HEK293 (cell line): ENCODE data around the gene LBHD1.
A peak's percentile ranks its signal among the peaks of the same experiment; 100 is the strongest.

Experiments
- CTCF ChIA-PET: fragments of 350-600 bp; formaldehyde crosslinking; extraction: SDS; loops from one replicate; lab custom pipeline; 2021; ENCODE audit warnings: antibody characterized with exemption; lab: Yijun Ruan, JAX
- POLR2A ChIA-PET: fragments of 300-600 bp; formaldehyde crosslinking; extraction: SDS; loops from one replicate; lab custom pipeline; 2020; ENCODE audit warnings: antibody characterized with exemption, inconsistent platforms; lab: Yijun Ruan, JAX
- H3K27ac ChIP-seq: fragments of 200-500 bp; sonication (Bioruptor generic); 2 replicates; pipeline ENCODE4 v1.5.1; 2014; ENCODE audit warnings: low read depth, low read length, control low read depth, inconsistent platforms; ENCODE audit errors: extremely low read depth
- H3K36me3 ChIP-seq, 2 experiments: fragments of 200-500 bp in 1 of 2; sonication (Bioruptor generic) in 1 of 2; 1 replicate in 1 of 2; 2 replicates in 1 of 2; pipeline ENCODE4 v1.5.1; 2014 to 2017; ENCODE audit warnings: inconsistent platforms in 2 of 2, low read length in 2 of 2; ENCODE audit not compliant: control insufficient read depth in 2 of 2, insufficient read depth in 1 of 2
- H3K4me1 ChIP-seq: fragments of 200-500 bp; sonication (Bioruptor generic); 2 replicates; pipeline ENCODE4 v1.5.1; 2014; ENCODE audit warnings: mild to moderate bottlenecking, low read length, inconsistent platforms; ENCODE audit not compliant: control insufficient read depth, insufficient read depth
- H3K4me3 ChIP-seq: 2 replicates; pipeline ENCODE4 v1.5.1; 2011; ENCODE audit warnings: low read depth, mild to moderate bottlenecking, control low read depth, low read length, moderate library complexity
- H3K9me3 ChIP-seq: fragments of 200-500 bp; sonication (Bioruptor generic); 2 replicates; pipeline ENCODE4 v1.5.1; 2014; ENCODE audit warnings: low read depth, low read length, inconsistent platforms; ENCODE audit not compliant: control insufficient read depth, insufficient read depth
- GLIS1 ChIP-seq: fragments of 450-650 bp; formaldehyde crosslinking; IDR thresholded peaks from 2 replicates; pipeline ENCODE4 v1.5.1; 2016; ENCODE audit warnings: missing biosample characterization, missing genetic modification characterization
- GLIS2 ChIP-seq: fragments of 450-650 bp; formaldehyde crosslinking; IDR thresholded peaks from 2 replicates; pipeline ENCODE4 v1.5.1; 2016; ENCODE audit warnings: missing biosample characterization, missing genetic modification characterization
- IKZF3 ChIP-seq: fragments of 450-650 bp; IDR thresholded peaks from 2 replicates; pipeline ENCODE4 v1.5.0; 2018; ENCODE audit warnings: missing biosample characterization, mild to moderate bottlenecking, missing genetic modification characterization, moderate library complexity
- KLF10 ChIP-seq: fragments of 450-650 bp; IDR thresholded peaks from 2 replicates; pipeline ENCODE4 v1.5.1; 2018; ENCODE audit warnings: missing biosample characterization, mild to moderate bottlenecking, missing genetic modification characterization
- KLF16 ChIP-seq: fragments of 450-650 bp; formaldehyde crosslinking; IDR thresholded peaks from 2 replicates; pipeline ENCODE4 v1.5.1; 2017; ENCODE audit warnings: missing biosample characterization, missing genetic modification characterization
- WT1 ChIP-seq: fragments of 450-650 bp; formaldehyde crosslinking; IDR thresholded peaks from 2 replicates; pipeline ENCODE4 v1.5.1; 2016; ENCODE audit warnings: missing biosample characterization, missing genetic modification characterization
- ZBTB17 ChIP-seq: fragments of 450-650 bp; formaldehyde crosslinking; IDR thresholded peaks from 2 replicates; pipeline ENCODE4 v1.5.1; 2016; ENCODE audit warnings: missing biosample characterization, missing genetic modification characterization
- ZBTB8A ChIP-seq: fragments of 450-650 bp; formaldehyde crosslinking; IDR thresholded peaks from 2 replicates; pipeline ENCODE4 v1.5.1; 2016; ENCODE audit warnings: missing biosample characterization, missing genetic modification characterization
- ZFP37 ChIP-seq: fragments of 450-650 bp; formaldehyde crosslinking; IDR thresholded peaks from 2 replicates; pipeline ENCODE4 v1.5.1; 2016; ENCODE audit warnings: missing biosample characterization, missing genetic modification characterization
- ZNF335 ChIP-seq: fragments of 450-650 bp; formaldehyde crosslinking; conservative IDR thresholded peaks from 2 replicates; pipeline ENCODE4 v1.5.1; 2016; ENCODE audit warnings: missing biosample characterization, missing genetic modification characterization
- ZNF341 ChIP-seq: fragments of 450-650 bp; formaldehyde crosslinking; IDR thresholded peaks from 2 replicates; pipeline ENCODE4; 2016; ENCODE audit warnings: low read depth, missing biosample characterization, missing genetic modification characterization
- ZNF501 ChIP-seq: fragments of 450-650 bp; formaldehyde crosslinking; IDR thresholded peaks from 2 replicates; pipeline ENCODE4 v1.5.1; 2016; ENCODE audit warnings: missing biosample characterization, missing genetic modification characterization
- ZNF600 ChIP-seq: fragments of 450-650 bp; formaldehyde crosslinking; IDR thresholded peaks from 2 replicates; pipeline ENCODE4 v1.5.1; 2016; ENCODE audit warnings: missing biosample characterization, missing genetic modification characterization
- ZNF670 ChIP-seq: fragments of 450-650 bp; formaldehyde crosslinking; IDR thresholded peaks from 2 replicates; pipeline ENCODE4 v1.5.1; 2016; ENCODE audit warnings: missing biosample characterization, missing genetic modification characterization, low read depth
- ZNF76 ChIP-seq: fragments of 450-650 bp; formaldehyde crosslinking; IDR thresholded peaks from 2 replicates; pipeline ENCODE4; 2016; ENCODE audit warnings: low read depth, missing biosample characterization, missing genetic modification characterization, borderline replicate concordance
- TF ChIP-seq, protein P1 (sequence below): fragments of 450-650 bp; formaldehyde crosslinking; optimal IDR thresholded peaks from 2 replicates; pipeline ENCODE3; 2016; ENCODE audit warnings: missing biosample characterization, mild to moderate bottlenecking, missing genetic modification characterization
- TF ChIP-seq, protein P2 (sequence below): fragments of 450-650 bp; formaldehyde crosslinking; IDR thresholded peaks from 2 replicates; pipeline ENCODE4 v1.5.1; 2016; ENCODE audit warnings: missing biosample characterization, missing genetic modification characterization
- TF ChIP-seq, protein P3 (sequence below): fragments of 450-650 bp; formaldehyde crosslinking; conservative IDR thresholded peaks from 2 replicates; pipeline ENCODE4 v1.5.1; 2016; ENCODE audit warnings: low read depth, missing biosample characterization, missing genetic modification characterization
- TF ChIP-seq, protein P4 (sequence below): fragments of 450-650 bp; formaldehyde crosslinking; IDR thresholded peaks from 2 replicates; pipeline ENCODE4 v1.5.1; 2016; ENCODE audit warnings: missing biosample characterization, missing genetic modification characterization
- TF ChIP-seq, protein P5 (sequence below): fragments of 450-650 bp; formaldehyde crosslinking; IDR thresholded peaks from 2 replicates; pipeline ENCODE4 v1.5.1; 2017; ENCODE audit warnings: missing biosample characterization, mild to moderate bottlenecking, missing genetic modification characterization, moderate library complexity
- TF ChIP-seq, protein P6 (sequence below): fragments of 450-650 bp; formaldehyde crosslinking; IDR thresholded peaks from 2 replicates; pipeline ENCODE4 v1.5.1; 2016; ENCODE audit warnings: missing biosample characterization, missing genetic modification characterization
- TF ChIP-seq, protein P7 (sequence below): fragments of 450-650 bp; formaldehyde crosslinking; IDR thresholded peaks from 2 replicates; pipeline ENCODE4 v1.5.1; 2017; ENCODE audit warnings: missing biosample characterization, missing genetic modification characterization

LBHD1 gene

DNA sequence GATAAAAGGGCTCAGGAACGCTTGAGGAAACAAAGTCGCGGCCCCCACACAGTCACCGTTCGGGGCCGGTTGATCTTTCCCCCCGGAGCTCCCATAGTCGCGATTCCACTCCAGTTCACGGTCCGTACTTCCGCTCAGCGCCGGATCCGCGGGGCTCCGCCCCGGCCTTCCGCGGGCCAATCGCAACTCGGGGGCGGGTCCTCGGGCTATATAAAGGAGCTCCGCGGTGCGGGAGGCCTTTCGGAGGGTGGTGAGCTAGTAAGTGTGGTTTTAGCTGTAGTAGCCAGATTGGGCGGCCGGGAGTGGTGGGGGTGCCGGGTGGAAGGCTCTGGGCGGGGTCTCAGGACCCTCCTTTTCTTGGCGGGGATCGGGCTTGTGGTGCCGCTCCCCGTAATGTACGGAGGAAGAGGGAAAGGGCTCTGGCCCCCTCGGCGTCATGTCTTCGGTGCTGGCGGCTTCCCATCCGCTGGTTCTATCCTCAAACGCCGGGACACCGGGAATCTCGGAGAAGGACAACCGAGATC is 6.9 kb downstream of the LBHD1 start, which contains the start of the genes C11orf98 and CSKMT (continued):
- TF ChIP-seq, protein P1, sequence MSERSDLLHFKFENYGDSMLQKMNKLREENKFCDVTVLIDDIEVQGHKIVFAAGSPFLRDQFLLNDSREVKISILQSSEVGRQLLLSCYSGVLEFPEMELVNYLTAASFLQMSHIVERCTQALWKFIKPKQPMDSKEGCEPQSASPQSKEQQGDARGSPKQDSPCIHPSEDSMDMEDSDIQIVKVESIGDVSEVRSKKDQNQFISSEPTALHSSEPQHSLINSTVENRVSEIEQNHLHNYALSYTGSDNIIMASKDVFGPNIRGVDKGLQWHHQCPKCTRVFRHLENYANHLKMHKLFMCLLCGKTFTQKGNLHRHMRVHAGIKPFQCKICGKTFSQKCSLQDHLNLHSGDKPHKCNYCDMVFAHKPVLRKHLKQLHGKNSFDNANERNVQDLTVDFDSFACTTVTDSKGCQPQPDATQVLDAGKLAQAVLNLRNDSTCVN (tag by site-specific recombination): peak; percentile 55
- peak; percentile 72 for TF ChIP-seq KLF10
- TF ChIP-seq, protein P2, sequence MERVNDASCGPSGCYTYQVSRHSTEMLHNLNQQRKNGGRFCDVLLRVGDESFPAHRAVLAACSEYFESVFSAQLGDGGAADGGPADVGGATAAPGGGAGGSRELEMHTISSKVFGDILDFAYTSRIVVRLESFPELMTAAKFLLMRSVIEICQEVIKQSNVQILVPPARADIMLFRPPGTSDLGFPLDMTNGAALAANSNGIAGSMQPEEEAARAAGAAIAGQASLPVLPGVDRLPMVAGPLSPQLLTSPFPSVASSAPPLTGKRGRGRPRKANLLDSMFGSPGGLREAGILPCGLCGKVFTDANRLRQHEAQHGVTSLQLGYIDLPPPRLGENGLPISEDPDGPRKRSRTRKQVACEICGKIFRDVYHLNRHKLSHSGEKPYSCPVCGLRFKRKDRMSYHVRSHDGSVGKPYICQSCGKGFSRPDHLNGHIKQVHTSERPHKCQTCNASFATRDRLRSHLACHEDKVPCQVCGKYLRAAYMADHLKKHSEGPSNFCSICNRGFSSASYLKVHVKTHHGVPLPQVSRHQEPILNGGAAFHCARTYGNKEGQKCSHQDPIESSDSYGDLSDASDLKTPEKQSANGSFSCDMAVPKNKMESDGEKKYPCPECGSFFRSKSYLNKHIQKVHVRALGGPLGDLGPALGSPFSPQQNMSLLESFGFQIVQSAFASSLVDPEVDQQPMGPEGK (tag by site-specific recombination): peak; percentile 65
- TF ChIP-seq WT1 (tag by site-specific recombination): 0 out of 2 replicates have a peak, but pooled peaks have one; percentile 5
- TF ChIP-seq ZFP37 (tag by site-specific recombination): no peak
- TF ChIP-seq ZBTB8A (tag by site-specific recombination): peak; percentile 4; the same call in 1 of the 2 replicates
- TF ChIP-seq ZNF600: 0 out of 2 replicates have a peak, but pooled peaks have one; percentile 56
- 0 out of 2 replicates have a peak, but pooled peaks have one; percentile 23 for TF ChIP-seq IKZF3 (tag by site-specific recombination)
- peak; percentile 40; the same call in 1 of the 2 replicates for TF ChIP-seq ZNF76 (tag by site-specific recombination)
- TF ChIP-seq GLIS1: peak; percentile 68
- TF ChIP-seq, protein P3, sequence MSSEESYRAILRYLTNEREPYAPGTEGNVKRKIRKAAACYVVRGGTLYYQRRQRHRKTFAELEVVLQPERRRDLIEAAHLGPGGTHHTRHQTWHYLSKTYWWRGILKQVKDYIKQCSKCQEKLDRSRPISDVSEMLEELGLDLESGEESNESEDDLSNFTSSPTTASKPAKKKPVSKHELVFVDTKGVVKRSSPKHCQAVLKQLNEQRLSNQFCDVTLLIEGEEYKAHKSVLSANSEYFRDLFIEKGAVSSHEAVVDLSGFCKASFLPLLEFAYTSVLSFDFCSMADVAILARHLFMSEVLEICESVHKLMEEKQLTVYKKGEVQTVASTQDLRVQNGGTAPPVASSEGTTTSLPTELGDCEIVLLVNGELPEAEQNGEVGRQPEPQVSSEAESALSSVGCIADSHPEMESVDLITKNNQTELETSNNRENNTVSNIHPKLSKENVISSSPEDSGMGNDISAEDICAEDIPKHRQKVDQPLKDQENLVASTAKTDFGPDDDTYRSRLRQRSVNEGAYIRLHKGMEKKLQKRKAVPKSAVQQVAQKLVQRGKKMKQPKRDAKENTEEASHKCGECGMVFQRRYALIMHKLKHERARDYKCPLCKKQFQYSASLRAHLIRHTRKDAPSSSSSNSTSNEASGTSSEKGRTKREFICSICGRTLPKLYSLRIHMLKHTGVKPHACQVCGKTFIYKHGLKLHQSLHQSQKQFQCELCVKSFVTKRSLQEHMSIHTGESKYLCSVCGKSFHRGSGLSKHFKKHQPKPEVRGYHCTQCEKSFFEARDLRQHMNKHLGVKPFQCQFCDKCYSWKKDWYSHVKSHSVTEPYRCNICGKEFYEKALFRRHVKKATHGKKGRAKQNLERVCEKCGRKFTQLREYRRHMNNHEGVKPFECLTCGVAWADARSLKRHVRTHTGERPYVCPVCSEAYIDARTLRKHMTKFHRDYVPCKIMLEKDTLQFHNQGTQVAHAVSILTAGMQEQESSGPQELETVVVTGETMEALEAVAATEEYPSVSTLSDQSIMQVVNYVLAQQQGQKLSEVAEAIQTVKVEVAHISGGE (tag by site-specific recombination): peak; percentile 89
- TF ChIP-seq KLF16 (tag by site-specific recombination): 0 out of 2 replicates have a peak, but pooled peaks have one; percentile 30
- TF ChIP-seq GLIS2 (tag by site-specific recombination): no peak
- TF ChIP-seq, protein P4, sequence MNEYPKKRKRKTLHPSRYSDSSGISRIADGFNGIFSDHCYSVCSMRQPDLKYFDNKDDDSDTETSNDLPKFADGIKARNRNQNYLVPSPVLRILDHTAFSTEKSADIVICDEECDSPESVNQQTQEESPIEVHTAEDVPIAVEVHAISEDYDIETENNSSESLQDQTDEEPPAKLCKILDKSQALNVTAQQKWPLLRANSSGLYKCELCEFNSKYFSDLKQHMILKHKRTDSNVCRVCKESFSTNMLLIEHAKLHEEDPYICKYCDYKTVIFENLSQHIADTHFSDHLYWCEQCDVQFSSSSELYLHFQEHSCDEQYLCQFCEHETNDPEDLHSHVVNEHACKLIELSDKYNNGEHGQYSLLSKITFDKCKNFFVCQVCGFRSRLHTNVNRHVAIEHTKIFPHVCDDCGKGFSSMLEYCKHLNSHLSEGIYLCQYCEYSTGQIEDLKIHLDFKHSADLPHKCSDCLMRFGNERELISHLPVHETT (tag by site-specific recombination): 0 out of 2 replicates have a peak, but pooled peaks have one; percentile 11

DNA sequence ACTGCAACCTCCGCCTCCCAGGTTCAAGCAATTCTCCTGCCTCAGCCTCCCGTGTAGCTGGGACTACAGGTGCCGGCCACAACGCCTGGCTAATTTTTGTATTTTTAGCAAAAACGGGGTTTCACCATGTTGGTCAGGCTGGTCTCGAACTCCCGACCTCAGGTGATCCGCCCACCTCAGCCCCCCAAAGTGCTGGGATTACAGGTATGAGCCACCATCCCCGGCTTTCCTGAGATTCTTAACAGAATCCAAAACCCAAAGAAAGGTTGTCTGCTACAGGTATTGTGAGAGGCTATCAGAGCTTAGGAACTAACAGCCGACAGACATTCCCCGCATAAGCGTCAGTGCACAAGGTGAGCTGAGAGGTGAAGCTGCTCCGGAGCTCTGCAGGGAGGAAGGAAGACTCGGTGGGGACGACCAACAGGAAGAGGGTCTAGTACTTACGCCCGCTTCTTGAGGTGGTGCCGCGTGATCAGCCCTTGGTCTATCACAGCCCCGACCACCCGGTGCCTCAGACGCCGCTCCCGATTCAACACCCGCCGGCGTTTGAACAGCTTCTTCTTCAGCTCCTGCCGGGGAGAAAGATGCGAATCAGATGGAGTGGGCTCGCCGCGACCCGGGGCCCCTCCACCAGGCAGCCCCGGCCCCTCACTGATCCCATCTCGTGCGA is 7.5 kb downstream of the LBHD1 start:
- Histone ChIP-seq H3K36me3 (peaks cover 0 to 39% of the 10 kb centered on the region in 2 experiments; a peak in 2 of 3 replicates), H3K4me3 (peak overlapping the region; percentile 89), H3K9me3 (no peaks in the 10 kb centered on the region), H3K4me1 (no peaks in the 10 kb centered on the region), H3K27ac (peak overlapping the region; percentile 66)
- ChIA-PET CTCF (interaction anchor here (0.6 to 2.5 kb wide), 10 partner anchors 9 to 121 kb away, joined by 3 to 10 read pairs (median 3); no protein-coding TSS in a partner anchor), POLR2A (interaction anchor here (0.6 to 5.0 kb wide), 49 partner anchors 9 to 240 kb away, joined by 3 to 90 read pairs (median 6); partner anchors contain the start of genes B3GAT3, EEF1G, GANAB and HNRNPUL2)
- TF ChIP-seq, protein P5, sequence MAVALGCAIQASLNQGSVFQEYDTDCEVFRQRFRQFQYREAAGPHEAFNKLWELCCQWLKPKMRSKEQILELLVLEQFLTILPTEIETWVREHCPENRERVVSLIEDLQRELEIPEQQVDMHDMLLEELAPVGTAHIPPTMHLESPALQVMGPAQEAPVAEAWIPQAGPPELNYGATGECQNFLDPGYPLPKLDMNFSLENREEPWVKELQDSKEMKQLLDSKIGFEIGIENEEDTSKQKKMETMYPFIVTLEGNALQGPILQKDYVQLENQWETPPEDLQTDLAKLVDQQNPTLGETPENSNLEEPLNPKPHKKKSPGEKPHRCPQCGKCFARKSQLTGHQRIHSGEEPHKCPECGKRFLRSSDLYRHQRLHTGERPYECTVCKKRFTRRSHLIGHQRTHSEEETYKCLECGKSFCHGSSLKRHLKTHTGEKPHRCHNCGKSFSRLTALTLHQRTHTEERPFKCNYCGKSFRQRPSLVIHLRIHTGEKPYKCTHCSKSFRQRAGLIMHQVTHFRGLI (tag by site-specific recombination): 0 out of 2 replicates have a peak, but pooled peaks have one; percentile 20
- TF ChIP-seq ZFP37 (tag by site-specific recombination) (no peak), ZNF335 (peak; percentile 41; the same call in 1 of the 2 replicates), ZNF341 (tag by site-specific recombination) (peak; percentile 87), ZNF670 (tag by site-specific recombination) (no peak), ZNF501 (no peak), ZBTB17 (tag by site-specific recombination) (0 out of 2 replicates have a peak, but pooled peaks have one; percentile 46)
- TF ChIP-seq, protein P6, sequence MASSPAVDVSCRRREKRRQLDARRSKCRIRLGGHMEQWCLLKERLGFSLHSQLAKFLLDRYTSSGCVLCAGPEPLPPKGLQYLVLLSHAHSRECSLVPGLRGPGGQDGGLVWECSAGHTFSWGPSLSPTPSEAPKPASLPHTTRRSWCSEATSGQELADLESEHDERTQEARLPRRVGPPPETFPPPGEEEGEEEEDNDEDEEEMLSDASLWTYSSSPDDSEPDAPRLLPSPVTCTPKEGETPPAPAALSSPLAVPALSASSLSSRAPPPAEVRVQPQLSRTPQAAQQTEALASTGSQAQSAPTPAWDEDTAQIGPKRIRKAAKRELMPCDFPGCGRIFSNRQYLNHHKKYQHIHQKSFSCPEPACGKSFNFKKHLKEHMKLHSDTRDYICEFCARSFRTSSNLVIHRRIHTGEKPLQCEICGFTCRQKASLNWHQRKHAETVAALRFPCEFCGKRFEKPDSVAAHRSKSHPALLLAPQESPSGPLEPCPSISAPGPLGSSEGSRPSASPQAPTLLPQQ (tag by site-specific recombination): no peak
- TF ChIP-seq, protein P7, sequence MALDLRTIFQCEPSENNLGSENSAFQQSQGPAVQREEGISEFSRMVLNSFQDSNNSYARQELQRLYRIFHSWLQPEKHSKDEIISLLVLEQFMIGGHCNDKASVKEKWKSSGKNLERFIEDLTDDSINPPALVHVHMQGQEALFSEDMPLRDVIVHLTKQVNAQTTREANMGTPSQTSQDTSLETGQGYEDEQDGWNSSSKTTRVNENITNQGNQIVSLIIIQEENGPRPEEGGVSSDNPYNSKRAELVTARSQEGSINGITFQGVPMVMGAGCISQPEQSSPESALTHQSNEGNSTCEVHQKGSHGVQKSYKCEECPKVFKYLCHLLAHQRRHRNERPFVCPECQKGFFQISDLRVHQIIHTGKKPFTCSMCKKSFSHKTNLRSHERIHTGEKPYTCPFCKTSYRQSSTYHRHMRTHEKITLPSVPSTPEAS (tag by site-specific recombination): no peak
